Erythroblast (primary cell): ENCODE results near the gene EEFSEC.

Experiments used
- DNase-seq, 2 experiments: peaks; one replicate each; lab custom pipeline; 2025; lab: John Stamatoyannopoulos, UW
- GATA1 ChIP-seq: IDR thresholded peaks from 2 replicates; pipeline ENCODE4 v1.6.1; 2011; ENCODE audit warnings: low read depth, mild to moderate bottlenecking, control low read depth, low read length, moderate library complexity
- POLR2A ChIP-seq: IDR thresholded peaks from 2 replicates; pipeline ENCODE4 v1.6.1; 2011; ENCODE audit warnings: mild to moderate bottlenecking, low read length

EEFSEC gene

GRCh38 chr3:128442070-128442469, 288.8 kb downstream of the EEFSEC start:
- no peak for DNase-seq
- TF ChIP-seq GATA1 (no peak), POLR2A (no peak)

GRCh38 chr3:128442949-128443348, 289.7 kb downstream of the EEFSEC start:
- DNase-seq: no peak
- no peak for TF ChIP-seq POLR2A
- no peak for TF ChIP-seq GATA1

- DNase-seq: no peak
- TF ChIP-seq GATA1 (no peak), POLR2A (no peak)
These were observed 290.5 kb downstream of the EEFSEC start for GRCh38 chr3:128443771-128444170.

DNA sequence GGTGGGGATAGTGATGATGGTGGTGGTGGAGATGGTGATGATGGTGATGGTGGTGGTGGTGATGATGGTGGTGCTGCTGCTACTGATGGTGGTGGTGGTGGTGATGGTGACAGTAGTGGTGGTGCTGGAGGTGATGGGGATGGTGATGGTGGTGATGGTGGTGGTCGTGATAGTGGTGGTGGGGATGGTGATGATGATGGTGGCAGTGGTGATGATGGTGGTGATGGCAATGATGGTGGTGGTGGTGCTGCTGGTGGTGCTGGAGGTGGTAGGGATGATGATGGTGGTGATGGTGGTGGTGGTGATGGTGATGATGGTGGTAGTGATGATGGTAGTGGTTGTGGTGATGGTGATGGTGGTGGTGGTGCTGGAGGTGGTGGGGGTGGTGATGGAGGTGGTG, 292.1 kb downstream of the EEFSEC start:
- TF ChIP-seq GATA1 (no peak), POLR2A (no peak)

DNA sequence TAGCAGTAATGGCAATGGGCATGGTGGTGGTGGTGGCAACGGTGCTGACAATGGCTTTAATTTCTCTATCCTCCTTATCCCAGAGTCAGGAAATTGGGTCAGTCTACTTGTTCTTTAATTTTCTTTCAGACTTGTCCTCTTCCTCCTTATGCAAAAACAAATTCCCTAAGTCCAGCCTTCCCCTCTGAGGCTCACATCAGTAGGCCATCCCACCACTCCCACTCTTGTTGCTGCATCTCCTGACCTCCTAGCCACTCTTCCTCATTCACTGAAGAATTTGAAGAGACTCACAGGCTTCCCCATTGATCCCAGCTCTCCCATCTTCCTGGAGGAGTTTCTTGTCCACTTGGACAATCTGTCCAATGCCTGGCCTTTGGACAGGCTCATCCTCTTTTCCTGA, 293.5 kb downstream of the EEFSEC start:
- TF ChIP-seq POLR2A (no peak), GATA1 (no peak)
- no peak for DNase-seq

More for the DNA sequence above, 292.1 kb downstream of the EEFSEC start:
- DNase-seq: no peak

GRCh38 chr3:128447561-128448013, 294.3 kb downstream of the EEFSEC start:
- DNase-seq: no peak
- no peak for TF ChIP-seq POLR2A
- no peak for TF ChIP-seq GATA1

DNA sequence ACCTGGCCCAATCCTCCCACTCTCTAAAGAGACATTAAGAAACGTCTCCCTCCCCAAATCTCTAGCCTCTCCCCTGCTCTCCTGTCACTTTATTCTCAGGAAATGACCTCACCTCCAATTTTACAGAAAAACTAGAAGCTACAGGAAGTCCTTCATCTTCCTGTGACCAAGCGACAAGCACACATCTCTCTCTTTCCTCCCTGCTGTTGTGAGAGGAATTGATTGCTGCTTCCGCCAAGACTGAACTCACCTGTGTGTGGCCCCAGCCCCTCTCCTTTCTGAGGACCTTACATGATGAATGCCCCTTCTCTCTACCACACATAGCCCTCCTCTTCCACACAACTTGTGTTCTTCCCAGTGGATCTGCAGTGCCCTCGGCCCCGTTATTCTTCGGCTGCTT, 295.2 kb downstream of the EEFSEC start:
- no peak for DNase-seq
- TF ChIP-seq GATA1 (no peak), POLR2A (no peak)

DNA sequence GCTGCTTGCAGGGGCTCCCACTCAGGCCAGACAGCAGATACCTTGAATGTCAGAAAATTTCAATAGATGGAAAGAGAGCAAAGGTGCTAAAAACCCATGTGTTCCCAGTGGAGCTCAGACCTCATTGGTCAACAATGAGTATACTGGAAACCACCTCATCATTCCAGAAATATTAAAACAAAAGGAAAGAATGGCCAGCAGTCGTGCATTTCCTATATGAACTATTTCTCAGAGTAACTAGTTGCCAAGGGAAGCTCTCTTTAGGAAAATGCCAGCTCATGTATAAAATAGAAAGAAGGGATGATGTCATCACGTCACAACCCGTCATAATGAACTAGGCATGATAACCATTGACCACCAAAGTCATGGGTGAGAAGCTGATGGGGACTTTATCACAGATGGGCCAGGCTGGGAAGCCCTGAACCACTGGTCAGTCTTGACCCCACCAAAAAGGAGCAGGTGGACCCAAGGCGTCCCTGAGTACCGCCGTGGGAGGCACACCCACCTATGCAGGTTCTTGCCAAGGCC, 295.9 kb downstream of the EEFSEC start:
- no peak for TF ChIP-seq POLR2A
- peak in 1 of 2 experiments; percentile 16 for DNase-seq

- no peak for TF ChIP-seq POLR2A
- TF ChIP-seq GATA1: no peak
- DNase-seq: no peak
These were observed 298.8 kb downstream of the EEFSEC start for GRCh38 chr3:128452120-128452519.

GRCh38 chr3:128452678-128453275, 299.5 kb downstream of the EEFSEC start:
- no peak for TF ChIP-seq POLR2A
- TF ChIP-seq GATA1: no peak
- DNase-seq: no peak

DNA sequence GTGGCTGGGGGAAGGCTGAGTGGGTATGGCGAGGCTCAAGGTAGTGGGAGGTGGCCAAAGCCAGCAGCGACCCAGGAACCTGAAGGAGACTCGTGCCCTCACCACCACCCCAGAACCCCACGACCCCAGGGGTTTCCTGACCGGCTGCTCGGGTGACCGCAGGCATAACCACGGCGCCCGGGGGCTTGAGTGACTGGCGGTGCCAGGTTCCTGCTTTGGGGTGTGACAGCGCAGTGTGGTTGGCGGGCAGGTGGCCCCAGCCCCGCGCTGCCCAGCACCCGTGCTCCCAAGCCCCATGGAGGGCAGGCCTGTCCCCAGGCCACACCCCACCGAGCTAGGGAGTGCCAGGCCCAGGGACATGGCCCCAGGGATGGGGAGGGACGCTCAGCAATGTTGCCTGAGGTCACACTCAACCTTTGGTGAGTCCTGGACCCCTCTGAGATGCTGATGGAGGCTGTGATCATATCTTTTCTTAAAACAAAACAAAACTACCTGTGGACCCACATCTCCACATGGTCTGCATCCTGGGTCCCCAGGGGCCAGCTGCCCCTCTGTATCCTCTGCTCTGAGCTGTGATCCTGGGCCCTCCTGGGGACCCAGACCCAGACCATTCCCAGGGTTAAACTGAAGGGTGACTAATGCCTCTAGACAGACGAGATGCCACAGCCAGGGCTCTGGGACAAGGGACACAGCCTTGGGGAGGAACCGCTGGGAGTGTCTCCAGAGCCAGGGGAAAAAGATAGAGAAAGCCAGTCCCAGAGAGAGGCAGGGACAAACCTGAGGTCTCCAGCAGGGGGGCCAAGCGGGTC, 300.4 kb downstream of the EEFSEC start:
- no peak for DNase-seq
- TF ChIP-seq GATA1: no peak
- TF ChIP-seq POLR2A: no peak

- DNase-seq: no peak
- TF ChIP-seq GATA1 (no peak), POLR2A (no peak)
These were observed 301.0 kb downstream of the EEFSEC start for GRCh38 chr3:128454310-128454618.

DNA sequence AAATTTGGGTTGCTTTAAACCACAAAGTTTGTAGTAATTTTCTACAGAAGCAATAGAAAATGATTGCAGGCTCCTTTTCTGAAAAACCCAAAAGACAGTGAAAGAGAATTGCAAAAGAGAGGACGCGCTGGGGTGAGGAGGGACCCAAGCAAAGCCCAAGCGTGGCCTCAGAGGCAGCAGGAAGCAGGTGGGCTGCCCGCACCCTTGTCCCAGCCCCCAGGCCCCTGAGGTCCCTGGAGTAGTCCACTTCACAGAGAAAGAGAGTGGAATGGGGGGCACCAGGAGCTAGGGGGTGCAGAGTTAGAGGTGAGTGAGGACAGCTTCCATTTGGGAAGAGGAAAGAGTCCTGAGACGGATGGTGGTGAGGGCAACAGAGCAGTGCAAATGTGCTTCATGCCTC, 301.8 kb downstream of the EEFSEC start:
- no peak for DNase-seq
- no peak for TF ChIP-seq POLR2A
- TF ChIP-seq GATA1: no peak

DNA sequence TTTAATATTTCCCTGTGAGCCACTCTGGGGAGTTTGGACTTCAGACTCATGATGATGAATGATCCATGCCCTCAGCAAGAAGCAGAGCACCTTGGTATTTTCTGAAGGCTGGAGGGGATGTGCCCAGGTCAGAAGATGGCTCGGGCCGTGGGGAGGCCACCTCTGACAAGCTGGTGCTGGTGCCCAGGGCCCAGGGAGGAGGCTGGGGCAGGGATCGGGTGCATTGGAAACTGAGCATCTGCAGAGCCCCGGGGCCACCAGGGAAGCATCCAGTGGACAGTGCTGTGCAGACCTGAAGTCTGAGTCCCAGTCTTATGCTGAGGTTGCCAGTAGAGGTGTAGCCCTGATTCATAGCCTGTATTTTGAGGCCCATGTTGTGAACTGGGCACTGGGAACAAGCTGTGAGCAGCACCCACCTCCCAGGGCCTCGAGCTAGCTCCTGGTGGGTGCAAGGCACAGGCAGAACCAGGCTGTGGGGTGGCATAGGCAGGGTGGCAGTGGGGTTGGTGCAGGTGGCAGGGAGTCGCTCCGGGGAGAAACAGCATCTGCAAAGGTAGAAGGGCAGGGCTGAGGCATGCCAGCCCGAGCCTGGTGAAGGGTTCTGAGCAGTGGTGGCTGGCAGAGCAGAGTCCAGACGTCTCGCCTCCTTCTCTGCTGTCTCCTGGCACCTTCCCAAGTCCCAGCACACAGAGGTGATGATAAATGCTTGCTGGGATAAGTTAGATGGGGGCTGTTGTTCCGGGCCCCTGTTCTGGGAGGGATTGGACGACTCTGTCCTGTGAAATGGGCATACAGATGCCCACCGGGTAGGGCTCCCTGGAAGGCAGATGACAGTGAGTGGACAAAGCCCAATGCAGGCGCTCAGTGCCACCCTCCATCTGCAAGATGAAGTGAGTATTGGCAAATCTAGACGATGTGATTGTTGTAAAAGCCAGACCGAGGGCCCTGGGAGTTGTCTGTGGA, 302.8 kb downstream of the EEFSEC start:
- TF ChIP-seq POLR2A (no peak), GATA1 (no peak)
- DNase-seq: peak; percentile 30 to 37
